GM23338 (cell line): ENCODE results near the gene AQP11. TPM values are rescaled to one million over a fixed set of nuclear protein-coding genes. Genes with fewer than 3 reads are reported as not detected.

Source experiments
- ATAC-seq: fragments of 200-7000 bp; cut with Tn5 transposase; 3 replicates; pipeline ENCODE4 v1.9.1; 2020
- DNase-seq: peaks from one replicate; pipeline ENCODE4 v3.0.0-alpha.2; 2015; ENCODE audit warnings: low spot score
- H2AFZ ChIP-seq: fragments of 200-600 bp; sonication (generic); 2 replicates; pipeline ENCODE4 v1.8.0; 2016; ENCODE audit warnings: antibody characterized with exemption, mild to moderate bottlenecking, moderate library complexity
- H3F3A ChIP-seq: fragments of 200-600 bp; sonication (generic); replicated peaks from 2 replicates; pipeline ENCODE4 v1.8.0; 2017; ENCODE audit warnings: antibody characterized with exemption, mixed run types, low read depth
- H3K27ac ChIP-seq: fragments of 200-600 bp; sonication (generic); 2 replicates; pipeline ENCODE4 v1.6.1; 2016; ENCODE audit warnings: low read depth
- H3K27me3 ChIP-seq: fragments of 200-600 bp; sonication (generic); 2 replicates; pipeline ENCODE4 v1.8.0; 2016; ENCODE audit warnings: mild to moderate bottlenecking, mixed run types, moderate library complexity; ENCODE audit not compliant: insufficient read depth
- H3K36me3 ChIP-seq: fragments of 200-600 bp; sonication (generic); 2 replicates; pipeline ENCODE4 v1.8.0; 2016; ENCODE audit warnings: mild to moderate bottlenecking; ENCODE audit not compliant: insufficient read depth
- H3K4me1 ChIP-seq: fragments of 200-600 bp; sonication (generic); 2 replicates; pipeline ENCODE4 v1.8.0; 2016; ENCODE audit warnings: mild to moderate bottlenecking, moderate library complexity; ENCODE audit not compliant: insufficient read depth
- H3K4me2 ChIP-seq: fragments of 200-600 bp; sonication (generic); 2 replicates; pipeline ENCODE4 v1.7.1; 2017; ENCODE audit warnings: mixed run types
- H3K4me3 ChIP-seq: fragments of 200-600 bp; sonication (generic); 2 replicates; pipeline ENCODE4 v1.6.1; 2016; ENCODE audit warnings: mixed run types
- H3K79me2 ChIP-seq: fragments of 200-600 bp; sonication (generic); replicated peaks from 2 replicates; pipeline ENCODE4 v1.8.0; 2017; ENCODE audit warnings: mild to moderate bottlenecking; ENCODE audit not compliant: insufficient read depth
- H3K9me2 ChIP-seq: fragments of 200-600 bp; sonication (generic); 2 replicates; pipeline ENCODE4 v1.8.0; 2017; ENCODE audit not compliant: insufficient read depth
- H4K20me1 ChIP-seq: fragments of 200-600 bp; sonication (generic); replicated peaks from 2 replicates; pipeline ENCODE4 v1.8.0; 2017; ENCODE audit warnings: mild to moderate bottlenecking; ENCODE audit not compliant: insufficient read depth
- H3K27ac Mint-ChIP-seq: 2 replicates; pipeline ENCODE4 v1.8.0; 2020; ENCODE audit warnings: inconsistent platforms, mild to moderate bottlenecking, moderate library complexity, mixed read lengths
- H3K27me3 Mint-ChIP-seq: 3 replicates; pipeline ENCODE4 v1.8.0; 2022; ENCODE audit warnings: low read depth, mild to moderate bottlenecking, moderate library complexity, mixed read lengths, inconsistent platforms; ENCODE audit not compliant: insufficient read depth, poor library complexity
- H3K36me3 Mint-ChIP-seq: 3 replicates; pipeline ENCODE4 v1.8.0; 2021; ENCODE audit warnings: low read depth, mild to moderate bottlenecking, inconsistent platforms, moderate library complexity, mixed read lengths
- H3K4me1 Mint-ChIP-seq: 3 replicates; pipeline ENCODE4 v1.8.0; 2020; ENCODE audit warnings: mild to moderate bottlenecking, inconsistent platforms, mixed read lengths
- H3K4me3 Mint-ChIP-seq: 3 replicates; pipeline ENCODE4 v1.8.0; 2021; ENCODE audit warnings: moderate library complexity, mild to moderate bottlenecking, inconsistent platforms, mixed read lengths
- H3K9me3 Mint-ChIP-seq: 3 replicates; pipeline ENCODE4 v1.8.0; 2020; ENCODE audit warnings: moderate library complexity, mild to moderate bottlenecking, inconsistent platforms, mixed read lengths
- CREB1 ChIP-seq: fragments of 250-450 bp; sonication (Bioruptor Pico); IDR thresholded peaks from 2 replicates; pipeline ENCODE4 v1.5.0; 2020; ENCODE audit warnings: low read depth, mild to moderate bottlenecking, moderate library complexity
- CTCF ChIP-seq, 2 experiments: fragments of 200-600 bp in 1 of 2; sonication (generic) in 1 of 2; conservative IDR thresholded peaks; 2 replicates each; pipeline versions ENCODE4 v1.5.1 to v1.6.1; 2016 to 2017; ENCODE audit warnings: antibody characterized with exemption in 2 of 2, low read depth in 2 of 2, mild to moderate bottlenecking in 2 of 2, moderate library complexity in 1 of 2
- ETS1 ChIP-seq: IDR thresholded peaks from 2 replicates; pipeline ENCODE4 v1.6.1; 2016; ENCODE audit warnings: antibody characterized with exemption
- EZH2 ChIP-seq: fragments of 200-600 bp; sonication (generic); IDR thresholded peaks from one replicate; pipeline ENCODE4 v1.8.0; 2017; ENCODE audit warnings: antibody characterized with exemption, mild to moderate bottlenecking, low read depth; ENCODE audit not compliant: unreplicated experiment
- JUNB ChIP-seq: IDR thresholded peaks from one replicate; pipeline ENCODE4 v1.6.1; 2016; ENCODE audit warnings: antibody characterized with exemption; ENCODE audit not compliant: unreplicated experiment
- NANOG ChIP-seq: IDR thresholded peaks from 2 replicates; pipeline ENCODE4 v1.6.1; 2016; ENCODE audit warnings: antibody characterized with exemption, borderline replicate concordance
- POLR2AphosphoS5 ChIP-seq: IDR thresholded peaks from 2 replicates; pipeline ENCODE4 v1.6.1; 2016; ENCODE audit warnings: antibody characterized with exemption, low read depth
- REST ChIP-seq: IDR thresholded peaks from one replicate; pipeline ENCODE4 v1.6.1; 2018; ENCODE audit warnings: antibody characterized with exemption; ENCODE audit not compliant: unreplicated experiment
- STAT1 ChIP-seq: IDR thresholded peaks from one replicate; pipeline ENCODE4 v1.6.1; 2016; ENCODE audit warnings: antibody characterized with exemption; ENCODE audit not compliant: unreplicated experiment
- ZNF114 ChIP-seq: fragments of 250-450 bp; sonication (Bioruptor Pico); IDR thresholded peaks from 2 replicates; pipeline ENCODE4 v1.5.0; 2020; ENCODE audit warnings: mild to moderate bottlenecking, moderate library complexity
- ZNF331 ChIP-seq: fragments of 250-450 bp; sonication (Bioruptor Pico); IDR thresholded peaks from 2 replicates; pipeline ENCODE4 v1.5.0; 2020; ENCODE audit warnings: low read depth, mild to moderate bottlenecking, moderate library complexity
- polyA plus RNA-seq: library from polyadenylated mRNA; unstranded; fragments of >200 nt; fragmentation: Nextera tagmentation; extraction: Ambion mirVana; gene quantifications from 2 replicates; pipeline ENCODE4 v1.2.1, GENCODE V29; 2016
- total RNA-seq: library from RNA; depleted of rRNA; stranded (reverse); fragments of >200 nt; shearing (Covaris generic); gene quantifications from 2 replicates; pipeline ENCODE4 v1.2.3, GENCODE V29; 2014

Gene AQP11
- total and polyA plus RNA-seq, 2 experiments from 2014 or later: 1.8 to 3.4 TPM

GRCh38 chr11:77596626-77597025 is 6.9 kb downstream of the AQP11 start:
- Mint-ChIP-seq H3K4me3 (no peak overlapping the region), H3K9me3 (no peaks in the 10 kb centered on the region), H3K4me1 (no peaks in the 10 kb centered on the region), H3K27me3 (no peaks in the 10 kb centered on the region), H3K36me3 (no peaks in the 10 kb centered on the region; the same call in 2 of the 3 replicates), H3K27ac (no peak overlapping the region)
- H3K9me2 ChIP-seq: no peaks in the 10 kb centered on the region
- ATAC-seq: no peak
- DNase-seq: no peak
- H3K27me3 ChIP-seq: peaks cover 5% of the 10 kb centered on the region; the same call in 1 of the 2 replicates
- H3K27ac ChIP-seq: no peak overlapping the region
- H3K4me3 ChIP-seq: no peak overlapping the region
- H3K36me3 ChIP-seq: no peaks in the 10 kb centered on the region
- H3K4me1 ChIP-seq: no peaks in the 10 kb centered on the region
- TF ChIP-seq POLR2AphosphoS5 (no peak), CREB1 (CRISPR knock-in tag) (no peak), EZH2 (no peak), ETS1 (no peak), JUNB (no peak), REST (no peak), NANOG (no peak)
- no peak overlapping the region for H2AFZ ChIP-seq
- H4K20me1 ChIP-seq: no peaks in the 10 kb centered on the region
- H3F3A ChIP-seq: no peaks in the 10 kb centered on the region
- no peaks in the 10 kb centered on the region for H3K79me2 ChIP-seq
- no peak overlapping the region for H3K4me2 ChIP-seq

GRCh38 chr11:77598195-77598594 is 8.4 kb downstream of the AQP11 start:
- Histone ChIP-seq H3K4me3 (no peak overlapping the region), H3F3A (no peaks in the 10 kb centered on the region), H3K9me2 (no peaks in the 10 kb centered on the region), H4K20me1 (no peaks in the 10 kb centered on the region), H3K27me3 (no peaks in the 10 kb centered on the region), H3K4me1 (peaks cover 9% of the 10 kb centered on the region; the same call in 1 of the 2 replicates), H2AFZ (no peak overlapping the region), H3K4me2 (no peak overlapping the region), H3K79me2 (no peaks in the 10 kb centered on the region), H3K36me3 (no peaks in the 10 kb centered on the region), H3K27ac (no peak overlapping the region)
- no peak for ATAC-seq
- Mint-ChIP-seq H3K9me3 (no peaks in the 10 kb centered on the region), H3K4me3 (no peak overlapping the region), H3K27me3 (no peaks in the 10 kb centered on the region), H3K4me1 (peaks cover 8% of the 10 kb centered on the region; the same call in 2 of the 3 replicates), H3K27ac (no peak overlapping the region), H3K36me3 (no peaks in the 10 kb centered on the region; the same call in 2 of the 3 replicates)
- DNase-seq: no peak
- no peak for TF ChIP-seq ETS1
- TF ChIP-seq STAT1: no peak
- no peak for TF ChIP-seq CTCF (conservative IDR thresholded peaks at IDR 0.05; ENCODE audit: low read depth in 2 of 2)
- no peak for TF ChIP-seq EZH2
- no peak for TF ChIP-seq JUNB
- TF ChIP-seq ZNF114 (CRISPR knock-in tag): no peak
- no peak for TF ChIP-seq ZNF331
